KMS-11 (cell line): ENCODE results near the gene ME1.

Experiments used
- H2AFZ ChIP-seq: fragments of 200-600 bp; sonication (generic); 2 replicates; pipeline ENCODE4 v1.6.1; 2016; ENCODE audit warnings: antibody characterized with exemption, mixed run types, low read depth
- H3K27ac ChIP-seq: fragments of 200-600 bp; sonication (generic); 2 replicates; pipeline ENCODE4 v1.6.1; 2016; ENCODE audit warnings: mild to moderate bottlenecking, mixed run types
- H3K27me3 ChIP-seq: fragments of 200-600 bp; sonication (generic); 2 replicates; pipeline ENCODE4 v1.6.1; 2017; ENCODE audit warnings: mild to moderate bottlenecking, low read depth, mixed run types, moderate library complexity; ENCODE audit not compliant: insufficient read depth
- H3K36me3 ChIP-seq: fragments of 200-600 bp; sonication (generic); 2 replicates; pipeline ENCODE4 v1.6.1; 2017; ENCODE audit warnings: mild to moderate bottlenecking, mixed run types; ENCODE audit not compliant: insufficient read depth
- H3K4me1 ChIP-seq: fragments of 200-600 bp; sonication (generic); 2 replicates; pipeline ENCODE4 v1.6.1; 2016; ENCODE audit warnings: mild to moderate bottlenecking, low read depth, mixed run types; ENCODE audit not compliant: poor library complexity, severe bottlenecking
- H3K4me2 ChIP-seq: fragments of 200-600 bp; sonication (generic); 2 replicates; pipeline ENCODE4 v1.7.0; 2016; ENCODE audit warnings: mild to moderate bottlenecking, mixed run types
- H3K4me3 ChIP-seq: fragments of 200-600 bp; sonication (generic); IDR thresholded peaks from 2 replicates; pipeline ENCODE4 v1.6.1; 2017; ENCODE audit warnings: low read depth, low read length, mixed read lengths; ENCODE audit not compliant: insufficient read depth
- H3K79me2 ChIP-seq: fragments of 200-600 bp; sonication (generic); 2 replicates; pipeline ENCODE4 v1.6.1; 2016; ENCODE audit warnings: low read depth, mixed run types; ENCODE audit not compliant: insufficient read depth
- H3K9ac ChIP-seq: fragments of 200-600 bp; sonication (generic); 2 replicates; pipeline ENCODE4 v1.6.1; 2016; ENCODE audit warnings: mild to moderate bottlenecking, mixed run types
- H4K20me1 ChIP-seq: fragments of 200-600 bp; sonication (generic); 2 replicates; pipeline ENCODE4 v1.6.1; 2016; ENCODE audit warnings: mild to moderate bottlenecking, mixed run types; ENCODE audit not compliant: insufficient read depth
- TF ChIP-seq, protein P1 (sequence below): fragments of 200-600 bp; sonication (generic); conservative IDR thresholded peaks from 2 replicates; pipeline ENCODE4 v1.6.1; 2017; ENCODE audit warnings: low read depth, mild to moderate bottlenecking, antibody characterized with exemption, low read length, moderate library complexity, mixed read lengths

The ME1 gene

DNA sequence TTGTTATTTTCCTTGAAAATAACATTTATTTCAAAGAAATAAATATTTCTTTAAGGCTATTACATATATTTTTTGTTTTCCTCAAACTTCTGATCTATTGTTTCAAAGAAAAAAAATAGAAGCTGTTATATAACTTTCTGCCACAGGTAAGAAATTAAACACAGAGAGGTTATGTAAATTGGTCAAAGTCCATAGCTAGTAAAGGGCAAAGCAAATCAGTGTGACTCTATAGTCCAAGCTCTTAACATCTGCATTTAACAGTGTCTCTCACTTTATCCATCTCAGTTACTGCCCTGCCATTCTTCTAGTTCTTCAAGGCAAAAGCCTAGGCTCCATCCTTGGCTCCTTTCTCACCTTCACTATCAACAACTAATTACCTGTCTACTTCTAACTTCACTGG, 180.6 kb downstream of the ME1 start:
- Histone ChIP-seq H2AFZ (no peak overlapping the region), H4K20me1 (no peaks in the 10 kb centered on the region), H3K27me3 (no peaks in the 10 kb centered on the region), H3K79me2 (no peaks in the 10 kb centered on the region), H3K27ac (no peak overlapping the region), H3K36me3 (no peaks in the 10 kb centered on the region), H3K4me1 (no peaks in the 10 kb centered on the region), H3K9ac (no peak overlapping the region), H3K4me2 (no peak overlapping the region), H3K4me3 (no peak overlapping the region)
- TF ChIP-seq, protein P1, sequence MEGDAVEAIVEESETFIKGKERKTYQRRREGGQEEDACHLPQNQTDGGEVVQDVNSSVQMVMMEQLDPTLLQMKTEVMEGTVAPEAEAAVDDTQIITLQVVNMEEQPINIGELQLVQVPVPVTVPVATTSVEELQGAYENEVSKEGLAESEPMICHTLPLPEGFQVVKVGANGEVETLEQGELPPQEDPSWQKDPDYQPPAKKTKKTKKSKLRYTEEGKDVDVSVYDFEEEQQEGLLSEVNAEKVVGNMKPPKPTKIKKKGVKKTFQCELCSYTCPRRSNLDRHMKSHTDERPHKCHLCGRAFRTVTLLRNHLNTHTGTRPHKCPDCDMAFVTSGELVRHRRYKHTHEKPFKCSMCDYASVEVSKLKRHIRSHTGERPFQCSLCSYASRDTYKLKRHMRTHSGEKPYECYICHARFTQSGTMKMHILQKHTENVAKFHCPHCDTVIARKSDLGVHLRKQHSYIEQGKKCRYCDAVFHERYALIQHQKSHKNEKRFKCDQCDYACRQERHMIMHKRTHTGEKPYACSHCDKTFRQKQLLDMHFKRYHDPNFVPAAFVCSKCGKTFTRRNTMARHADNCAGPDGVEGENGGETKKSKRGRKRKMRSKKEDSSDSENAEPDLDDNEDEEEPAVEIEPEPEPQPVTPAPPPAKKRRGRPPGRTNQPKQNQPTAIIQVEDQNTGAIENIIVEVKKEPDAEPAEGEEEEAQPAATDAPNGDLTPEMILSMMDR = no peak

DNA sequence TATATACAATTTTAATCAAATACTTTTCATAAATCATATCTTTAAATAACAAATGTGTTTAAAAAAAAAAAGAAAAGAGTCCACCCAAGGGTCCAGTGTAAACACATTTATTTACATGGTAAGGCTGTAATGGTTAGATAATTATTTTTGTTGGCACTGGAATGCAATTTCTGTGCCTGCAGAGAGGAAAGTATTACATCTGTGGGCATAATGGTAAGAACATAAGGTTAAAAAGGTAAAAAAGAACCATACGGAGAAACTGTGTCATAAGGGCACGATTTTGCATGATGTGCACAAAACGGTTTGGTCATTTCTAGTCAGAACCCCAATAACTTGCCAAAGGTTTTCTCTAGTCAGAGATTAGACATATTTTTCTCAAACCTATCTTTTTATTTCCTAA, 183.4 kb downstream of the ME1 start:
- H3K79me2 ChIP-seq = no peaks in the 10 kb centered on the region
- H3K4me1 ChIP-seq = no peaks in the 10 kb centered on the region
- no peaks in the 10 kb centered on the region for H4K20me1 ChIP-seq
- H3K27ac ChIP-seq = no peak overlapping the region
- no peak overlapping the region for H3K4me2 ChIP-seq
- TF ChIP-seq, protein P1 = no peak
- no peak overlapping the region for H2AFZ ChIP-seq
- H3K4me3 ChIP-seq = no peak overlapping the region
- H3K27me3 ChIP-seq = no peaks in the 10 kb centered on the region
- H3K9ac ChIP-seq = no peak overlapping the region
- H3K36me3 ChIP-seq = no peaks in the 10 kb centered on the region

DNA sequence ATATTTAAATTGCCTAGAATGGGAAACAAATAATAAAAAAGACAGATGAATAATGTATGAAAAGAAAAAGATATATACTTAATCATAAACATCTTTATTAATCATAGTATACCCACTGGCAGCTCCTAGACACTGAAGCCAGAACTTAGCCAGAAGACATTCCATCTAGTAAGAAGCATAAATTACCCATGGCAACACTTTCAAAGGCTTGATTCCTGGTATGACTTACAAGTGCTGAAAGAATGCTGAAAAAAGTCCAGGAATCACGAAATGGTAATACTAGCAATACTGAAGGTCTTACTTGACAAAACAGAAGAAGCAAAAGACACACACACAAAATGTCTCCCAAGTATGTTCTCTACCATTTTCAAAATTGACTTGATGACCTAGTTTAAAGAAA, 199.7 kb downstream of the ME1 start:
- Histone ChIP-seq H3K9ac (no peak overlapping the region), H3K4me3 (no peak overlapping the region), H3K27me3 (no peaks in the 10 kb centered on the region), H3K79me2 (no peaks in the 10 kb centered on the region), H3K27ac (no peak overlapping the region), H4K20me1 (no peaks in the 10 kb centered on the region), H3K36me3 (no peaks in the 10 kb centered on the region), H3K4me2 (no peak overlapping the region), H3K4me1 (no peaks in the 10 kb centered on the region), H2AFZ (no peak overlapping the region)
- TF ChIP-seq, protein P1 = no peak

DNA sequence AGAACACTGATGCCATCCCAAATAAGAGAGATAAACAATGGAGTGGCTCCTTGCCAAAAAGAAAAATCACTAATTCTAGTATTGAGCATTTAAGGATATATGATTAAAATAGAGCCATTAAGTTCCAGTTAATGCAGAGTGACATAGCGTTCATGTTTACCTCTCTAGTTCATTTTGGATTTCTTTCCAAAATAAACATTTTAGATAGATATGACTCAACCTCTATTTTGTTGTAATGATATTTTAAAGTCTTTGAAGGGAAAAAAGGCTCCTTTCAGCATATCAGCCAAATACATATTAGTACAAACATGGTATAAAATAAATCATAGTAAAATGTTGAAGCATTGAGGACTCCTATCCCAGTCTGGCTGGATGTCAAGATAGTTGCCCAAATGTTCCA, 204.3 kb downstream of the ME1 start:
- Histone ChIP-seq H3K4me1 (no peaks in the 10 kb centered on the region), H4K20me1 (no peaks in the 10 kb centered on the region), H3K36me3 (no peaks in the 10 kb centered on the region), H3K4me2 (no peak overlapping the region), H2AFZ (no peak overlapping the region), H3K79me2 (no peaks in the 10 kb centered on the region), H3K27me3 (no peaks in the 10 kb centered on the region), H3K4me3 (no peak overlapping the region), H3K27ac (no peak overlapping the region), H3K9ac (no peak overlapping the region)
- TF ChIP-seq, protein P1 = no peak
